ENCODE results near the gene FOXN3.
A peak's percentile ranks its signal among the peaks of the same experiment; 100 is the strongest.

Gene FOXN3

GRCh38 chr14:89382901-89383845 lies 33.9 kb downstream of the FOXN3 start:
- DNase-seq (ENCODE audit: low spot score) = no peak

GRCh38 chr14:89382487-89382886 lies 34.5 kb downstream of the FOXN3 start:
- DNase-seq (ENCODE audit: low spot score) = no peak

- no peak for DNase-seq (ENCODE audit: low spot score)
These were observed 36.9 kb downstream of the FOXN3 start for GRCh38 chr14:89379891-89380820.

- DNase-seq (ENCODE audit: low spot score) = no peak
These were observed 38.0 kb downstream of the FOXN3 start for GRCh38 chr14:89379006-89379405.

- DNase-seq (ENCODE audit: low spot score) = peak; percentile 44
These were observed 38.9 kb downstream of the FOXN3 start for GRCh38 chr14:89378119-89378518.

GRCh38 chr14:89377544-89377943 lies 39.5 kb downstream of the FOXN3 start:
- DNase-seq (ENCODE audit: low spot score) = no peak

GRCh38 chr14:89374908-89375307 lies 42.1 kb downstream of the FOXN3 start:
- no peak for DNase-seq (ENCODE audit: low spot score)

- DNase-seq (ENCODE audit: low spot score) = no peak
These were observed 43.8 kb downstream of the FOXN3 start for GRCh38 chr14:89373185-89373584.

GRCh38 chr14:89372512-89372883 lies 44.5 kb downstream of the FOXN3 start:
- DNase-seq (ENCODE audit: low spot score) = no peak

GRCh38 chr14:89371585-89372511 lies 45.2 kb downstream of the FOXN3 start:
- no peak for DNase-seq (ENCODE audit: low spot score)

- no peak for DNase-seq (ENCODE audit: low spot score)
These were observed 46.3 kb downstream of the FOXN3 start for GRCh38 chr14:89370781-89371180.

- no peak for DNase-seq (ENCODE audit: low spot score)
These were observed 46.7 kb downstream of the FOXN3 start for GRCh38 chr14:89370381-89370780.

- DNase-seq (ENCODE audit: low spot score) = no peak
These were observed 47.4 kb downstream of the FOXN3 start for GRCh38 chr14:89369656-89370055.

GRCh38 chr14:89368490-89369477 lies 48.2 kb downstream of the FOXN3 start:
- DNase-seq (ENCODE audit: low spot score) = no peak

- no peak for DNase-seq (ENCODE audit: low spot score)
These were observed 49.3 kb downstream of the FOXN3 start for GRCh38 chr14:89367779-89368120.

- DNase-seq (ENCODE audit: low spot score) = peak; percentile 47
These were observed 49.9 kb downstream of the FOXN3 start for GRCh38 chr14:89366864-89367778.

- DNase-seq (ENCODE audit: low spot score) = peak; percentile 74
These were observed 51.8 kb downstream of the FOXN3 start for GRCh38 chr14:89365061-89365801.

- DNase-seq (ENCODE audit: low spot score) = no peak
These were observed 52.7 kb downstream of the FOXN3 start for GRCh38 chr14:89364316-89364715.

- DNase-seq (ENCODE audit: low spot score) = no peak
These were observed 56.8 kb downstream of the FOXN3 start for GRCh38 chr14:89360277-89360676.
